ENCODE measurements around the gene PCBP2.
"Not testable (repeated sequence)": the region's sequence is repeated elsewhere in the genome, so short reads cannot be mapped to it uniquely, and the experiment has no call there.

Gene PCBP2

DNA sequence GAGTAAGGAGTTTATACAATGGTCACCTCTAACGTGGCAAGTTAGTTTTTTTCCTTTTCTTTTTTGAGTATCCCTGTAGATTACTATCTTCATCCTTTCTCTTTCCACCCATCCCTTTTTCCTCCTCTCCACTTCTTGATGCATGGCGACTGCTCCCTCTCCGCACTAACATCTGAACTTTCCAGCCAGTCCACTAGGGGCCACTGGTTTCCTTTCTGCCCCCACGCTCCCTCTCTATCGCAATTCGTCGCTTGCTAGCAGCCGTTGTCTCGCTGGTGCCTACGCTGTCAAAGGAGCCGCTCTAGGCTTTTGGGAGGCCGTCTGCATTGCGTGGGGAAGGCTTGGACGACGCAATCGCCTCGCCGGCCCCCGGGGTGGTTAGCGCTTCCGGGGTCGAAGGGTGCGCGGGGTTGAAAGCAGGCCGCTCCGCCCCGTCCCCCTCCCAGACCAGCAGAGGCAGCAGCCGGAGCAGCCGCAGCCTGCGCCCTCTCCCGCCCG is at the start of gene PCBP2:
Gene PCBP2 (plus strand): TSS at position 442 of the 498 bp plus-strand sequence. CDS start 2,699 bp downstream, outside the sequence.
- Histone ChIP-seq H3K4me3 (ENCODE audit: low read length) (peak within 1 kb of the TSS; percentile 100), H2AFZ (ENCODE audit: low read depth, low read length) (no peak within 1 kb of the TSS), H3K27me3 (ENCODE audit: insufficient read depth, low read length) (no peaks in the 10 kb centered on the region), H3K4me1 (ENCODE audit: insufficient read depth, low read length) (peaks cover 22% of the 10 kb centered on the region), H3K36me3 (ENCODE audit: insufficient read depth, low read length) (peaks cover 38% of the 10 kb centered on the region), H3K9me3 (ENCODE audit: low read length) (no peaks in the 10 kb centered on the region)

DNA sequence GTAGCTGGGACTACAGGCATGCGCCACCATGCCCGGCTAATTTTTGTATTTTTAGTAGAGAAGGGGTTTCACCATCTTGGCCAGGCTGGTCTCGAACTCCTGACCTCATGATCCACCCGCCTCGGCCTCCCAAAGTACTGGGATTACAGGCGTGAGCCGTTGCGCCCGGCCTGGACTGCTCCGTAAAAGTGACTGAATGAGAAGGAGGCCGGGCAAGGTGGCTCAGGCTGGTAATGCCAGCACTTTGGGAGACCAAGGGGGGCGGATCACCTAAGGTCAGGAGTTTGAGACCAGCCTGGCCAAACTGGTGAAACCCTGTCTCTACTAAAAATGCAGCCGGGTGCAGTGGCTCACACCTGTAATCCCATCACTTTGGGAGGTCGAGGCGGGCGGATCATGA is 49.6 kb upstream of the PCBP2 start:
- H3K36me3 ChIP-seq (ENCODE audit: insufficient read depth, low read length) = peaks cover 15% of the 10 kb centered on the region

DNA sequence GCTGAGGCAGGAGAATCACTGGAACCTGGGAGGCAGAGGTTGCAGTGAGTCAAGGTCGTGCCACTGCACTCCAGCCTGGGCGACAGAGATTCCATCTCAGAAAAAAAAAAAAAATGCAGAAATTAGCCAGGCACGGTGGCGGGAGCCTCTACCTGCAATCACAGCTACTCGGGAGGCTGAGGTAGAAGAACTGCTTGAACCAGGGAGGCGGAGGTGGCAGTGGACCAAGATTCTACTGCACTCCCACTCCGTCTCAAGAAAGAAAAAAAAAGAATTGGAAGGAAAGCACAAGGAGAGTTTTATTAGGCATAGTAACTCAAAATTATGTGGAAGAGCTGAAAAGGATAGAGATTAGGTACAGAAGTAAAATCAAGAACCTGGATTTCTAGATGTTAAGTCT is 49.0 kb upstream of the PCBP2 start:
- H3K4me3 ChIP-seq (ENCODE audit: low read length) = no peak overlapping the region
- H3K9me3 ChIP-seq (ENCODE audit: low read length) = no peaks in the 10 kb centered on the region
- peaks cover 15% of the 10 kb centered on the region for H3K36me3 ChIP-seq (ENCODE audit: insufficient read depth, low read length)
- H2AFZ ChIP-seq (ENCODE audit: low read depth, low read length) = no peak overlapping the region
- no peaks in the 10 kb centered on the region for H3K4me1 ChIP-seq (ENCODE audit: insufficient read depth, low read length)
- H3K27me3 ChIP-seq (ENCODE audit: insufficient read depth, low read length) = no peaks in the 10 kb centered on the region

More for the DNA sequence above, 49.6 kb upstream of the PCBP2 start:
- not testable (repeated sequence) for H2AFZ ChIP-seq (ENCODE audit: low read depth, low read length); H3K4me3 ChIP-seq (ENCODE audit: low read length); H3K27me3 ChIP-seq (ENCODE audit: insufficient read depth, low read length); H3K4me1 ChIP-seq (ENCODE audit: insufficient read depth, low read length); H3K9me3 ChIP-seq (ENCODE audit: low read length)

DNA sequence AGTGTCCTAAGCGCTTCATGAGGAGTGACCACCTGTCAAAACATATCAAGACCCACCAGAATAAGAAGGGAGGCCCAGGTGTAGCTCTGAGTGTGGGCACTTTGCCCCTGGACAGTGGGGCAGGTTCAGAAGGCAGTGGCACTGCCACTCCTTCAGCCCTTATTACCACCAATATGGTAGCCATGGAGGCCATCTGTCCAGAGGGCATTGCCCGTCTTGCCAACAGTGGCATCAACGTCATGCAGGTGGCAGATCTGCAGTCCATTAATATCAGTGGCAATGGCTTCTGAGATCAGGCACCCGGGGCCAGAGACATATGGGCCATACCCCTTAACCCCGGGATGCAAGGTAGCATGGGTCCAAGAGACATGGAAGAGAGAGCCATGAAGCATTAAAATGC is 41.0 kb upstream of the PCBP2 start:
- H3K4me3 ChIP-seq (ENCODE audit: low read length) = no peak overlapping the region
- H2AFZ ChIP-seq (ENCODE audit: low read depth, low read length) = no peak overlapping the region
- H3K4me1 ChIP-seq (ENCODE audit: insufficient read depth, low read length) = peaks cover 33% of the 10 kb centered on the region
- no peaks in the 10 kb centered on the region for H3K9me3 ChIP-seq (ENCODE audit: low read length)
- H3K27me3 ChIP-seq (ENCODE audit: insufficient read depth, low read length) = no peaks in the 10 kb centered on the region
- peaks cover 38% of the 10 kb centered on the region for H3K36me3 ChIP-seq (ENCODE audit: insufficient read depth, low read length)

DNA sequence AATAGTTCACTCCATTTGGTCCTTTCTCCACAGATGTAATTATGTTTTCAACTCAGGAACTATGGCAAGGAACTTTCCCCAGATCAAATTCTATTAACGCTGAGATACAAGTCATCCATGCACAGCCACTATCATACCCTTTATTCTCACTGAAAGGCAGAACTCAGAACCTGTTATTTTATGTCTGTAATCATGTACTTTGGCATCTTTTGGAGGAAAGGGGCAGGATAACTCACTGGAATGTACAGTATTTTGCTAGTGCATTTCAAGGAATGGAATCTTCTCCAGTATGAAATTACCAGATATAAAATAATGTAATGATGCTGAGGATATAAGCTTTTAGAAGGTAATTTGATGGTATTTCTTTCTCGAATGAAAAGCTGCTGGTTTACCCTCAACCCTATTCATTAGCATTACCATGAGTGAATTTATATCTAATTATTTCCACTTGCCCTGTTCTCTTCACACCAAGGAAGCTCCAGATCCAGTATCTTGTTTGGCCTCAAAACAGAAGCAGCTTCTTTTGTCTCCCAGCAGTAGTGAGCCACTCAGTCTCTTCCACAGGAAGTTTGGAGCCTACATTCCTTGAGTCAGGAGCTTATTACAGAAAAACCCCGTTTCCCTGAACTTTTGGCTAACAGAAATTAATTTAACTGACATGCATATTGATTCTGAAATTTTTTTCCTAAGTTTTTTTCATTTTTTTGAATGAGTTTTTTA is 38.3 kb upstream of the PCBP2 start:
- Histone ChIP-seq H3K9me3 (ENCODE audit: low read length) (no peaks in the 10 kb centered on the region), H3K4me1 (ENCODE audit: insufficient read depth, low read length) (peaks cover 33% of the 10 kb centered on the region), H3K4me3 (ENCODE audit: low read length) (no peak overlapping the region), H2AFZ (ENCODE audit: low read depth, low read length) (no peak overlapping the region), H3K27me3 (ENCODE audit: insufficient read depth, low read length) (no peaks in the 10 kb centered on the region), H3K36me3 (ENCODE audit: insufficient read depth, low read length) (peaks cover 29% of the 10 kb centered on the region)

DNA sequence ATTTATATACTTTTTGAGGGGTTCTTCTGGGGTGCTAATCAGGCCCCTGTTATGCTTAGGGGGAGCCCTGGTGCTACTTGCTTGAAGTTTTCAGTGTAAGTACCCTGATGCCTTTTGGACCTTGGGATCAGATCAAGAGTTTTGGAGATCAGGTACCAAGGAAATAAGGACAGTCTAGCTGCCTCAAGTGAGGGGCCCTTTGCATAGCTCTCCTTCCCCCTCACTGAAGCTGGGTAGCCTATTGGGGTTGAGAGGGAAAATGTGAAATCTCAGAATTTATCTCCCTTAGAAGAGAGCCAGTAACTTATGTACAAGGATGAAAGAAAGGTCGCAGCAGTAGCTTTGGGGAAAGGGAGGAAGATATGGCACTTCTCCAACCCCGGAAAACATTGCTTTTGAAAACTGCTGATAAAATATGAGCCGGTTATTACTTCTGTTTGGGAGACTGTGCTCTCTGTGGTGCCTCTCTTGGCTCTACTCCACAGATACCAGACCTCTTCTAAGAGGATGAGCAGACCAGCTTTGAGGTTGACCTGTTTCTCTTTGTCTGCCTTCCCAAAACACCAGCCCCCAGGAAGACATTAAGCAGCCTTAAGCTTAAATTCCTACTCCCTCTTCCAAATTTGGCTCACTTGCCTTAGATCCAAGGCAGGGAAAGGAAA is 37.0 kb upstream of the PCBP2 start:
- H3K9me3 ChIP-seq (ENCODE audit: low read length) = no peaks in the 10 kb centered on the region
- H3K4me3 ChIP-seq (ENCODE audit: low read length) = no peak overlapping the region
- H3K27me3 ChIP-seq (ENCODE audit: insufficient read depth, low read length) = no peaks in the 10 kb centered on the region

DNA sequence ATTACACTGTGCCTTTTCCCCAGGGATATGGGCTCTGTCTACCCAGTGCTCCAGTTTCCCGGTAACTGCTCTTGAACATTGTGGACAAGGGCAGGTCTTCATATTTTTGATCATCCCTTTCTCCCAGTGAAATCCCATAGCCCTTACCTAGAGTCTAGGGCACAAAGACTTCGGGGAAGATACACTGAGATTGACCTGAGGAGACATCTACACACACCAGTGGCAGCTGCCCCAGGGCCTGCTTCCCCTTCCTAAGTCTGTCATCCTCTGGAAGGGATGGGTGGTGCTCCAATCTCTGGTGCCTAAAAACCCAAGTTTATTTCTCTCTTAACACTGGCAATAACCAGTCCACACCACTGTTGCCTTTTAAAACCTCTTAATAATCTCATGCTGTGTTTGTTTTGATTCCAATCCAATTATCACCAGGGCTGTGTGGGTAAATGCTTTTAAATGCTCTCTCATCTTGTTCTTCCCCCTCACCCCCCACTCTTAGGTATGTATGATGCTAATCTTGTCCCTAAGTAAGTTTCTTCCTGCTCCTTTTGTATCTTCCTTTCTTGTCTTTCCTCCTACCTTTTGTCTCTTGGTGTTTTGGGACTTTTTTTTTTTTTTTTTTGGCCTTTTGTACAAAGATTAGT is 36.0 kb upstream of the PCBP2 start:
- Histone ChIP-seq H3K4me1 (ENCODE audit: insufficient read depth, low read length) (peaks cover 33% of the 10 kb centered on the region), H3K36me3 (ENCODE audit: insufficient read depth, low read length) (peaks cover 18% of the 10 kb centered on the region)
- H3K27me3 ChIP-seq (ENCODE audit: insufficient read depth, low read length); H3K9me3 ChIP-seq (ENCODE audit: low read length); H3K4me3 ChIP-seq (ENCODE audit: low read length); H2AFZ ChIP-seq (ENCODE audit: low read depth, low read length): not testable (repeated sequence)

More for the DNA sequence above, 37.0 kb upstream of the PCBP2 start:
- no peak overlapping the region for H2AFZ ChIP-seq (ENCODE audit: low read depth, low read length)
- H3K4me1 ChIP-seq (ENCODE audit: insufficient read depth, low read length) = peaks cover 33% of the 10 kb centered on the region
- H3K36me3 ChIP-seq (ENCODE audit: insufficient read depth, low read length) = peaks cover 21% of the 10 kb centered on the region

DNA sequence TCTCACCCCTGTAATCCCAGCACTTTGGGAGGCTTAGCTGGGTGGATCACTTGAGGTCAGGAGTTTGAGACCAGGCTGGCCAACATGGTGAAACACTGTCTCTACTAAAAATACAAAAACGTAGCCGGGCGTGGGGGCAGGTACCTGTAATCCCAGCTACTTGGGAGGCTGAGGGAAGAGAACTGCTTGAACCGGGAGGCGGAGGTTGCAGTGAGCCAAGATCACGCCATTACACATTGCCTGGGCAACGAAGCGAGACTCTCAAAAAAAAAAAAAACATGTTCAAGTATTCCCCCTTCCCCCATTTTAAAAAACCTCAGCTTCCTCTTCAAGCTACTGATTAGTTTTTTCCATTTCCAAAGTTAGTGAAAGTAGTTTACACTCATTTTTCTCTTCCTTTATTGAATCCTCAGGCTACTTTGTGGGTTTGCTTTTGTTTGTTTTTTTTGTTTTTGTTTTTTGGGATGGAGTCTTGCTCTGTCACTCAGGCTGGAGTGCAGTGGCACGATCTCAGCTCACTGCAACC is 34.5 kb upstream of the PCBP2 start:
- not testable (repeated sequence) for H2AFZ ChIP-seq (ENCODE audit: low read depth, low read length); H3K4me3 ChIP-seq (ENCODE audit: low read length); H3K27me3 ChIP-seq (ENCODE audit: insufficient read depth, low read length); H3K36me3 ChIP-seq (ENCODE audit: insufficient read depth, low read length); H3K9me3 ChIP-seq (ENCODE audit: low read length)
- H3K4me1 ChIP-seq (ENCODE audit: insufficient read depth, low read length) = peaks cover 25% of the 10 kb centered on the region

DNA sequence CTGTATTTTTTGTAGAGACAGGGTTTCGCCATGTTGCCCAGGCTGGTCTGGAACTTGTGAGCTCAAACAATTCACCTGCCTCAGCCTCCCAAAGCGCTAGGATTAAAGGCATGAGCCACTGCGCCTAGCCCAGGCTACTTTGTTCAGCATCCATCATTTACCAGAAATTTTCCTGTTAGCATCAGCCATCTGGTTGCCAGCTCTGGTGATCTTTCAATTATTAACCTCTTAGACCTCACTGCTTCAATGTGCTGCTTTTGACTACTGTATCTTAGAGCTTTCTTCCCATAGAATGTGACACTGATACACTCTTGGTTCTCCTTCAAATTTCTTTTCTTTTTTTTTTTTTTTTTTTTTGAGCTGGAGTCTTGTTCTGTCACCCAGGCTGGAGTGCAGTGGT is 33.7 kb upstream of the PCBP2 start:
- H3K9me3 ChIP-seq (ENCODE audit: low read length) = no peaks in the 10 kb centered on the region
- H3K27me3 ChIP-seq (ENCODE audit: insufficient read depth, low read length) = no peaks in the 10 kb centered on the region
- H2AFZ ChIP-seq (ENCODE audit: low read depth, low read length) = no peak overlapping the region
- no peak overlapping the region for H3K4me3 ChIP-seq (ENCODE audit: low read length)
- H3K4me1 ChIP-seq (ENCODE audit: insufficient read depth, low read length) = peaks cover 17% of the 10 kb centered on the region
- no peaks in the 10 kb centered on the region for H3K36me3 ChIP-seq (ENCODE audit: insufficient read depth, low read length)

DNA sequence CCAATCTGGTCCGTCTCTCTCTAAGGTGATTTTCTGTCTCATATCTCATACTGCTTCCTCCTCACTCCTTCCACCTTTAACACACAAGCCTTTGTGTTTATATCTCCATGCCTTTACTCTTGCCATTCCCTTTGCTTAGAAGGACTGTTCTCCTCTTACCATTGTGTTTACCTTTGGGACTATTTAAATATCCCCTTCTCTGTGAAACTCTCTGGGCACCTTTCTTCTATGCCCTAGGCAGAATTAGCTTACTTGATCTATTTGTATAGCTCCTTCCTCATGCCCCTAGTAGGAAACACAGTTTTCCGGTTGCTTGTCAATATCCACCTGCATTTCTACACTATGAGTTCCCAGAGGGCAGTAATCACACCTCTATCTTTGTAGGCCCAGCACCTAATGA is 32.1 kb upstream of the PCBP2 start:
- Histone ChIP-seq H3K27me3 (ENCODE audit: insufficient read depth, low read length) (no peaks in the 10 kb centered on the region), H3K4me1 (ENCODE audit: insufficient read depth, low read length) (peaks cover 4% of the 10 kb centered on the region), H2AFZ (ENCODE audit: low read depth, low read length) (no peak overlapping the region), H3K4me3 (ENCODE audit: low read length) (no peak overlapping the region), H3K9me3 (ENCODE audit: low read length) (no peaks in the 10 kb centered on the region), H3K36me3 (ENCODE audit: insufficient read depth, low read length) (no peaks in the 10 kb centered on the region)

DNA sequence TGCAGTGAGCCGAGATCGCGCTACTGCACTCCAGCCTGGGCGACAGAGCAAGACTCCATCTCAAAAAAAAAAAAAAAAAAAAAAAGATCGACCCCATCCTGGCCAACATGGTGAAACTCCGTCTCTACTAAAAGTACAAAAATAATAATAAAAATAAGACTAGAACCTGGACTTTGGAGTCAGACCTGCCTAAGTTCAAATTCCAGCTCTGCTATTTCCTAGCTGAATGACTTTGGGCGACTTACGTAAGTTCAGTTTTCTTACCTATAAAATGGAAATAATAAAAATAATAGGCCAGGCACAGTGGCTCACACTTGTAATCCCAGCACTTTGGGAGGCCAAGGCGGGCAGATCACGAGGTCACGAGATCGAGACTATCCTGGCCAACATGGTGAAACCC is 29.7 kb upstream of the PCBP2 start:
- H3K36me3 ChIP-seq (ENCODE audit: insufficient read depth, low read length); H3K4me3 ChIP-seq (ENCODE audit: low read length); H3K27me3 ChIP-seq (ENCODE audit: insufficient read depth, low read length); H3K9me3 ChIP-seq (ENCODE audit: low read length); H2AFZ ChIP-seq (ENCODE audit: low read depth, low read length); H3K4me1 ChIP-seq (ENCODE audit: insufficient read depth, low read length): not testable (repeated sequence)

DNA sequence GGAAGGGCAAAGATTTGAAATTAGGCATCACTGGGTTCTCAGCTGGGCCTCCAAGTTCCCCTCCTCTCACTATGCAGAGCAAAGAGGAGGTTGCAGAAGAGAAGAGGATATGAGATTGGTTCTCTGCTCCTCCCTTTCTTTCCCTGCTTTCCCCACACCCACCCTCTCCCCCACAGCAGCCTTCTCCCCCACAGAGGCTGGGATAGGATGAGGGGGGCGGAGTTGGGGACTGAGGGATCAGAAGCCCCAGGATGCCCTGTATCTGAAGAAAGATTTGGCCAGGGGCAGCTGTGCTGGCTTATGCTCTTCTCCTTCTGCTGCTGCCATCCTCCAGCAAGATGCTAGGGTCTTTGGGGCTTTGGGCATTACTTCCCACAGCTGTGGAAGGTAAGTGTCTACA is 28.3 kb upstream of the PCBP2 start, which contains the start of gene AMHR2:
Gene AMHR2 (plus strand): TSS at position 259 of the 400 bp plus-strand sequence. CDS start 80 bp downstream, at position 339.
- Histone ChIP-seq H3K9me3 (ENCODE audit: low read length) (no peaks in the 10 kb centered on the region), H3K36me3 (ENCODE audit: insufficient read depth, low read length) (no peaks in the 10 kb centered on the region), H3K4me3 (ENCODE audit: low read length) (no peak within 1 kb of the TSS), H3K27me3 (ENCODE audit: insufficient read depth, low read length) (peaks cover 3% of the 10 kb centered on the region), H2AFZ (ENCODE audit: low read depth, low read length) (no peak within 1 kb of the TSS), H3K4me1 (ENCODE audit: insufficient read depth, low read length) (peaks cover 8% of the 10 kb centered on the region)
